ENCODE results near the gene RASAL1.
A peak's percentile ranks its signal among the peaks of the same experiment; 100 is the strongest.

The RASAL1 gene

GRCh38 chr12:113088037-113088436 is 47.5 kb downstream of the RASAL1 start:
- Histone ChIP-seq H3K27me3 (ENCODE audit: low read depth, low read length) (no peaks in the 10 kb centered on the region), H4K20me1 (ENCODE audit: insufficient read depth, low read length) (no peaks in the 10 kb centered on the region)

DNA sequence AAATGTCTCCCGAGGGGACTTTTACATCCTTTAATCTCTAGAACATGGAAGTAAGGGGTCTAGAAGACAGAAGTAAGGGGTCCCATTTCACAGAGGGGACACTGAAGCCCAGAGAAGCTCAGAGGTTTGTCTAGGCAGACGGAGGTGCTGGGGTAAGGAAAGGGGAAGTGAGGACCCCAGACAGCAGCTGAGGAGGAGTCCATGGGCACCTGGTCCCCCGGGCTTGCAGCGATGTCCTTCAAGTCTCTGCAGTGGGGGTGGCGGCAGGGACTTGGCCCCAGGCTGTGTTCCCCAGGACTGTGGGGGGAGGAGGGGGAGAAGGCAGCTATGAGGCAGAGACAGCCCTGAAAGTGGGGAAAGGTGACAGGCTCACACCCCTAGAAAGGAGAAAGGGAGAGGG is 48.4 kb downstream of the RASAL1 start:
- peaks cover 59% of the 10 kb centered on the region for H3K4me1 ChIP-seq (ENCODE audit: low read length)
- peak overlapping the region; percentile 75 for H2AFZ ChIP-seq (ENCODE audit: low read depth, low read length)
- peak overlapping the region; percentile 90 for H3K4me2 ChIP-seq (ENCODE audit: low read length)
- H3K36me3 ChIP-seq (replicated peaks; ENCODE audit: low read depth, low read length) = no peaks in the 10 kb centered on the region
- H3K9me3 ChIP-seq (ENCODE audit: insufficient read depth, low read length) = no peaks in the 10 kb centered on the region
- TF ChIP-seq CTCF (IDR thresholded peaks at IDR 0.05; ENCODE audit: low read depth, low read length) = no peak
- TF ChIP-seq EZH2phosphoT487 (IDR thresholded peaks at IDR 0.05; ENCODE audit: low read depth) = no peak
- no peaks in the 10 kb centered on the region for H4K20me1 ChIP-seq (ENCODE audit: insufficient read depth, low read length)
- peak overlapping the region; percentile 62 for H3K4me3 ChIP-seq (ENCODE audit: low read length)
- H3K27ac ChIP-seq (ENCODE audit: low read length) = peak overlapping the region; percentile 79
- H3K9ac ChIP-seq (ENCODE audit: low read length) = peak overlapping the region; percentile 80
- H3K79me2 ChIP-seq (ENCODE audit: low read length) = no peaks in the 10 kb centered on the region
- no peaks in the 10 kb centered on the region for H3K27me3 ChIP-seq (ENCODE audit: low read depth, low read length)

More at GRCh38 chr12:113088037-113088436, 47.5 kb downstream of the RASAL1 start:
- no peak for TF ChIP-seq EZH2phosphoT487 (IDR thresholded peaks at IDR 0.05; ENCODE audit: low read depth)
- TF ChIP-seq CTCF (IDR thresholded peaks at IDR 0.05; ENCODE audit: low read depth, low read length) = no peak
- H3K4me2 ChIP-seq (ENCODE audit: low read length) = no peak overlapping the region
- no peak overlapping the region for H2AFZ ChIP-seq (ENCODE audit: low read depth, low read length)
- peaks cover 62% of the 10 kb centered on the region for H3K4me1 ChIP-seq (ENCODE audit: low read length)
- no peak overlapping the region for H3K4me3 ChIP-seq (ENCODE audit: low read length)
- peak overlapping the region; percentile 79 for H3K27ac ChIP-seq (ENCODE audit: low read length)
- no peaks in the 10 kb centered on the region for H3K9me3 ChIP-seq (ENCODE audit: insufficient read depth, low read length)
- H3K36me3 ChIP-seq (replicated peaks; ENCODE audit: low read depth, low read length) = no peaks in the 10 kb centered on the region
- no peaks in the 10 kb centered on the region for H3K79me2 ChIP-seq (ENCODE audit: low read length)
- H3K9ac ChIP-seq (ENCODE audit: low read length) = peak overlapping the region; percentile 80; the same call in 1 of the 2 replicates

DNA sequence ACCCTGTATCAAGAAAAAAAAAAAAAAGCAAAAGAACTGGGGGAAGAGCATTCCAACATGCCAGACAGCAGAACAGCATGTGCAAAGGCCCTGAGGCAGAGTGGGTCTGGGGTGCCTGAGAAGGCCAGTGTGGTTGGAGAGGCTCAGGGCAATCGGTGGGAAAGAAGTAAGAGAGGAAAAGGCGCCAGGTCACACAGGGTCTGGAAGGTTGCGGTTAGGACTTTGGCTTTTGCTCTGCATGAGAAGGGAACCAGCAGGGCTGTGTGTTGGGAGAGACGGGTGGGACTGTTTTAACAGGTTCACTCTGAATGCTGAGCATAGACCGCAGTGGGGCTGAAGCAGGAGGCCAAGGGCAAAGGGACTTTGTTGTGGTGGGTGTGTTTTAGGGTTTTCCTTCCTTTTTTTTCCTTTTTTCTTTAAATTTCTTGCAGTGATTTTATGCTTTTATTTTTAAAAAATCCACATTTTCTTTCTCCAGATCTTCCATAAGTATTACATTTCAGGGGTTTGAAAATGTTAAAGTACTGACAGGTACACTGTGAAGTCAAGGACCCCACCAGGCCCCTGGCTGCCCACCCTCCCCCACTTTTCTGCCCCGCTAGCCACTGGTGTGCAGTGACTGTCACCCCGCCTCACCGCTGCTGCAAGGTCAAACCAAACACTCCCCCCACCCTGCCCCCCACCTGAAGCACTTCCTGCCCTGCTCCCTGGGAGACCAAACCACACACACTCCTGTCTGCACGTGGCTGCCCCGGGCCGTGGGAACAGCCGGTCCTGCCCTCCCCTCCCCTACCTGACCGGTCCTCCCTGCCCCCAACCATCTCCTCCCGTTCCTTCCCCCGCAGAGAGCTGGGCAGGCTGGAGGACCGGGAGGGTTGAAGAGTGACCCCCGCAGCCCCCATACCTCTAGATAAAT is 49.1 kb downstream of the RASAL1 start:
- TF ChIP-seq EZH2phosphoT487 (IDR thresholded peaks at IDR 0.05; ENCODE audit: low read depth) (no peak), CTCF (IDR thresholded peaks at IDR 0.05; ENCODE audit: low read depth, low read length) (no peak)
- H2AFZ ChIP-seq (ENCODE audit: low read depth, low read length) = peak overlapping the region; percentile 75
- peak overlapping the region; percentile 62 for H3K4me3 ChIP-seq (ENCODE audit: low read length)
- H3K27ac ChIP-seq (ENCODE audit: low read length) = peak overlapping the region; percentile 79
- peaks cover 56% of the 10 kb centered on the region for H3K4me1 ChIP-seq (ENCODE audit: low read length)
- H3K9me3 ChIP-seq (ENCODE audit: insufficient read depth, low read length) = no peaks in the 10 kb centered on the region
- H3K9ac ChIP-seq (ENCODE audit: low read length) = peak overlapping the region; percentile 80
- no peaks in the 10 kb centered on the region for H3K27me3 ChIP-seq (ENCODE audit: low read depth, low read length)
- no peaks in the 10 kb centered on the region for H3K36me3 ChIP-seq (replicated peaks; ENCODE audit: low read depth, low read length)
- peak overlapping the region; percentile 90 for H3K4me2 ChIP-seq (ENCODE audit: low read length)
- no peaks in the 10 kb centered on the region for H3K79me2 ChIP-seq (ENCODE audit: low read length)
- H4K20me1 ChIP-seq (ENCODE audit: insufficient read depth, low read length) = no peaks in the 10 kb centered on the region

DNA sequence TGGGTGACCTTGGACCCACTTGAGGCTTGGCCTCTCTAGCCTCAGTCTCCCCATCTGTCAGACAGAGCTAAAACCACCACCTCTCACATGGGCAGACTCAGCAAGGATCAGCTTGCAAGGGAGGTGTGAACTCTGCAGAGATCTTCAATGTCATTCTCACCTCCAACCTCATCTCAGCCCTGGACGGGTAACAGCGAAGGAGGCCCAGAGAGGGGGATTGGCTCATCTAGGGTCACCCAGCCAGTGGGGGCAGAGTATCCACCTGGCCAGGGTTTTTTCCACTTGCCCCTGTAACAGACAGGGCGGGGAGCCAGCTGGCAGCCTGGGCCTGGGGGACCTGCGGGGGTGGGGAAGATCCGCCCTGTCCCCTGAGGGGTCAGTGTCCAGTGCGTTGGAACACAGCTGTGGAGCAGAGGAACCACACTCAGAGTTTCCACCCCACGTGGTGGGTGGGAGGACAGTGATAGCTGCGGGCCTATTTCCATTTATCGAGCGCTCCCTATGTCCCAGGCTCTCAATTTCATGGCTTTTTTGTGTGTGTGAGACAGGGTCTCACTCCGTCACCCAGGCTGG is 51.6 kb downstream of the RASAL1 start:
- Histone ChIP-seq H3K4me3 (ENCODE audit: low read length) (no peak overlapping the region), H3K79me2 (ENCODE audit: low read length) (no peaks in the 10 kb centered on the region), H3K4me1 (ENCODE audit: low read length) (peaks cover 61% of the 10 kb centered on the region), H3K9ac (ENCODE audit: low read length) (no peak overlapping the region), H3K27ac (ENCODE audit: low read length) (no peak overlapping the region), H4K20me1 (ENCODE audit: insufficient read depth, low read length) (no peaks in the 10 kb centered on the region), H3K36me3 (replicated peaks; ENCODE audit: low read depth, low read length) (no peaks in the 10 kb centered on the region), H2AFZ (ENCODE audit: low read depth, low read length) (no peak overlapping the region), H3K4me2 (ENCODE audit: low read length) (no peak overlapping the region), H3K27me3 (ENCODE audit: low read depth, low read length) (no peaks in the 10 kb centered on the region), H3K9me3 (ENCODE audit: insufficient read depth, low read length) (no peaks in the 10 kb centered on the region)
- no peak for TF ChIP-seq CTCF (IDR thresholded peaks at IDR 0.05; ENCODE audit: low read depth, low read length)
- no peak for TF ChIP-seq EZH2phosphoT487 (IDR thresholded peaks at IDR 0.05; ENCODE audit: low read depth)
